Measurements from ENCODE around the gene ATOH8.

- TF ChIP-seq, protein P1, sequence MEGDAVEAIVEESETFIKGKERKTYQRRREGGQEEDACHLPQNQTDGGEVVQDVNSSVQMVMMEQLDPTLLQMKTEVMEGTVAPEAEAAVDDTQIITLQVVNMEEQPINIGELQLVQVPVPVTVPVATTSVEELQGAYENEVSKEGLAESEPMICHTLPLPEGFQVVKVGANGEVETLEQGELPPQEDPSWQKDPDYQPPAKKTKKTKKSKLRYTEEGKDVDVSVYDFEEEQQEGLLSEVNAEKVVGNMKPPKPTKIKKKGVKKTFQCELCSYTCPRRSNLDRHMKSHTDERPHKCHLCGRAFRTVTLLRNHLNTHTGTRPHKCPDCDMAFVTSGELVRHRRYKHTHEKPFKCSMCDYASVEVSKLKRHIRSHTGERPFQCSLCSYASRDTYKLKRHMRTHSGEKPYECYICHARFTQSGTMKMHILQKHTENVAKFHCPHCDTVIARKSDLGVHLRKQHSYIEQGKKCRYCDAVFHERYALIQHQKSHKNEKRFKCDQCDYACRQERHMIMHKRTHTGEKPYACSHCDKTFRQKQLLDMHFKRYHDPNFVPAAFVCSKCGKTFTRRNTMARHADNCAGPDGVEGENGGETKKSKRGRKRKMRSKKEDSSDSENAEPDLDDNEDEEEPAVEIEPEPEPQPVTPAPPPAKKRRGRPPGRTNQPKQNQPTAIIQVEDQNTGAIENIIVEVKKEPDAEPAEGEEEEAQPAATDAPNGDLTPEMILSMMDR (IDR thresholded peaks at IDR 0.05; ENCODE audit: low read depth, low read length, poor library complexity, severe bottlenecking): no peak
- no peak for TF ChIP-seq EZH2phosphoT487 (IDR thresholded peaks at IDR 0.05; ENCODE audit: borderline replicate concordance, low read length)
These were observed 9.7 kb upstream of the ATOH8 start for GRCh38 chr2:85744055-85744454.

All from DOHH2 (cell line).